HuH-7 (cell line): ENCODE data around the gene SRC.

ENCODE experiments used
- DNase-seq: peaks from one replicate; pipeline ENCODE4 v3.0.0; 2011; ENCODE audit warnings: low spot score

SRC gene

GRCh38 chr20:37414224-37415035 lies 68.5 kb downstream of the SRC start:
- no peak for DNase-seq

- no peak for DNase-seq
Measured at GRCh38 chr20:37415118-37416085, 69.5 kb downstream of the SRC start.

GRCh38 chr20:37416100-37416847 lies 70.3 kb downstream of the SRC start:
- no peak for DNase-seq

- DNase-seq: no peak
Measured at GRCh38 chr20:37416848-37417616, 71.1 kb downstream of the SRC start.

GRCh38 chr20:37417617-37418467 lies 71.9 kb downstream of the SRC start:
- DNase-seq: no peak

GRCh38 chr20:37418591-37419109 lies 72.7 kb downstream of the SRC start:
- no peak for DNase-seq

- DNase-seq: no peak
Measured at GRCh38 chr20:37419307-37419706, 73.4 kb downstream of the SRC start.

GRCh38 chr20:37419774-37420542 lies 74.0 kb downstream of the SRC start:
- DNase-seq: no peak

- no peak for DNase-seq
Measured at GRCh38 chr20:37420610-37421009, 74.7 kb downstream of the SRC start.

GRCh38 chr20:37421060-37421905 lies 75.3 kb downstream of the SRC start:
- DNase-seq: no peak

GRCh38 chr20:37421988-37422387 lies 76.0 kb downstream of the SRC start:
- no peak for DNase-seq

- DNase-seq: no peak
Measured at GRCh38 chr20:37422791-37423286, 76.9 kb downstream of the SRC start.

- no peak for DNase-seq
Measured at GRCh38 chr20:37423545-37423944, 77.6 kb downstream of the SRC start.

- DNase-seq: no peak
Measured at GRCh38 chr20:37424062-37424851, 78.3 kb downstream of the SRC start.

- DNase-seq: no peak
Measured at GRCh38 chr20:37425103-37425625, 79.2 kb downstream of the SRC start.

GRCh38 chr20:37426106-37426505 lies 80.2 kb downstream of the SRC start:
- DNase-seq: no peak

- DNase-seq: no peak
Measured at GRCh38 chr20:37426978-37427377, 81.0 kb downstream of the SRC start.
